ENCODE measurements around the gene FAM240A.

FAM240A gene

DNA sequence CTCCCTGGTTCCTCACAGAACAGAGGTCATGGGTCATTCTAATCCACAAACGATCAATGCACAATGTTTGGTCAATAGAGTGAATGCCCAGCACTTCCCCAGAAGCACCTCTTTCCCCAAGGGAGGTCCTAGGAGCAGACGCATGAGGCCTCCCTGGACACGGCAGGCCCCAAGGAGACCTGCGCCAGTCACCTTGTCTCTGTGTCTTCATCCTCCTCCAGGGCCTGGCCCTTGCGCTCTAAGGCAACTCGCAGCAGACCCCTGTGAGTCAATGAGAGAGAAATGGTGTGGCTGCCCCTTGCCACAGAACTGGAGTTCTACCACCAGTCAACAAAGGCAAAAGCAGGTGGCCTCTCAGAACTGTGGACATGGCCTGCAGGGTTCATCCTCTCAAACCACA, 63.1 kb downstream of the FAM240A start:
- H3K27me3 ChIP-seq (ENCODE audit: control insufficient read depth, insufficient read depth, low read length): no peaks in the 10 kb centered on the region
- H3K4me3 ChIP-seq (ENCODE audit: low read length): no peak overlapping the region
- H3K4me1 ChIP-seq (ENCODE audit: control insufficient read depth, insufficient read depth, low read length): no peaks in the 10 kb centered on the region
- DNase-seq (ENCODE audit: low read depth, low spot score): no peak
- H3K9me3 ChIP-seq (ENCODE audit: control insufficient read depth, insufficient read depth, low read length): no peaks in the 10 kb centered on the region
- WGBS (ENCODE audit: insufficient coverage, insufficient read length): no CpG with 5 or more reads among the region's 6 CpGs
- H3K36me3 ChIP-seq (ENCODE audit: control insufficient read depth, insufficient read depth, low read length): no peaks in the 10 kb centered on the region
- no peak overlapping the region for H3K27ac ChIP-seq (ENCODE audit: low read length)

Measured in iPS DF 6.9 (cell line).